ENCODE measurements around the gene SH3BP5L. TPM values are rescaled to one million over a fixed set of nuclear protein-coding genes. Genes with fewer than 3 reads are reported as not detected.

SH3BP5L gene
- 13.9 and 20.0 TPM in 2 replicates for total RNA-seq

DNA sequence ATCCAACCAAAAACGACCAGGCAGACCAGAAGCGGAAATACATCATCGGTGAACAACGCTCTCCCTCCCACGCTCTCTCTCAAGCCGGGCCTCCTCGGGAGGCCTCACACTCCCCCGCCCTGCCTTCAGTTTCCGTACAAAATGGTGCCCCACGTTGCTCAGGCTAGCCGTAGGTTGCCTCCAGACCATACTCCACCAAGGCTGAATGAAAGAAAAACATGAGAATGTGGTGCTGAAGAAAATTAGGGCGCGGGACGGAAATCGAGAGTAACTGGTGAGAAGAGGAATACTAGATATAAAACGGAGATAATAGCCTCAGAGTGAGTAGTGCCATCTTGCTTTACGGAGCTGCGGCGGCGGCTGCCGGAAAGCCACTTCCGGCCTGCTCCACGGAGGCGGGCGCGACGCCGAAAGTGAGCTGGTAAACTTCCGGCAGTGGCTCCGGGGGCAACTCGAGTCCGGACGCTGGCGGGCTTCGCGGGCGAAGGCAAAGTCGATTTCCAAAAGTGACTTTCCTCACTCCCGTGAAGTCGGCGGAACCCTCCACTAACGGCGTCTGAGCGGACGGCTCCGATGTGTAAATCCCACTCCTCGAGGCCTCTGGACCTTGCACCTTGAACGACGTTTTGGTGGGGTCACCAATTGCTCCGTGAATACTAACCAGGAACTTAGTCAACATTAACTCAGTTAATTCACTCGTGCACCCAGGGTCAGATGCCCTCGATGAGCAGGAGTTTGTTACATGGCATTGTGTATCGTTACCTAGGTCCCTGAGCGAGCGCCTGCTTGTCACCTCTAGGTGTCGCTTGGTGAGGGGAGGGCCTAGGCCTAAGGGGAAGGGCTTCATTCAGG lies at the start of gene SH3BP5L:
SH3BP5L (minus strand) TSS at position 7 of the 852 bp plus-strand sequence. CDS start 980 bp downstream, outside the sequence.
- peak; percentile 97 to 98 for DNase-seq (ENCODE audit: low read depth in 2 of 2)

DNA sequence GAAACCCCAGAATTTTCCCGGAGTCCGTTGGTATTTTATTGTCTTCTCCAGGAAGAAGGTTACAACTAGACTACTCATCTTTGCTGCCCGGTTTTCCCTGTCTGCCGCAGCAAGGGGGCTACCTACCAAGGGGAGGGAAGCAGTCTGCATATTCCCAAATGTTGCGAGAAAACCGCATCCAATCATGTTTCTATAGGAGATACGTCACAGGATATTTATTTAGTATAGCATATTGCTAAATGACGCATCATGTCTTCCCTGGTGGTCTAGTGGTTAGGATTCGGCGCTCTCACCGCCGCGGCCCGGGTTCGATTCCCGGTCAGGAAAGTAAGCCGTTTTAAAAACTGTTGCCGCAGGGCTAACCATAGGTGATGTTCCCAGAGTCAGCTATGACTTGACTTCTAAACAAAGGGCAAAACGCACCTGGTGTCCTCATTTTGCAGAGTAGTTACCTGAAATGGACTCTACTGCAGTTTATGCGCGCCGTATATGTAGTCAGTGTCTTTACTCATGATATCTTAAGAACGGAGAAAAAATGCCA lies 48.3 kb upstream of the SH3BP5L start:
- peak; percentile 88 to 93 for DNase-seq (ENCODE audit: low read depth in 2 of 2)

DNA sequence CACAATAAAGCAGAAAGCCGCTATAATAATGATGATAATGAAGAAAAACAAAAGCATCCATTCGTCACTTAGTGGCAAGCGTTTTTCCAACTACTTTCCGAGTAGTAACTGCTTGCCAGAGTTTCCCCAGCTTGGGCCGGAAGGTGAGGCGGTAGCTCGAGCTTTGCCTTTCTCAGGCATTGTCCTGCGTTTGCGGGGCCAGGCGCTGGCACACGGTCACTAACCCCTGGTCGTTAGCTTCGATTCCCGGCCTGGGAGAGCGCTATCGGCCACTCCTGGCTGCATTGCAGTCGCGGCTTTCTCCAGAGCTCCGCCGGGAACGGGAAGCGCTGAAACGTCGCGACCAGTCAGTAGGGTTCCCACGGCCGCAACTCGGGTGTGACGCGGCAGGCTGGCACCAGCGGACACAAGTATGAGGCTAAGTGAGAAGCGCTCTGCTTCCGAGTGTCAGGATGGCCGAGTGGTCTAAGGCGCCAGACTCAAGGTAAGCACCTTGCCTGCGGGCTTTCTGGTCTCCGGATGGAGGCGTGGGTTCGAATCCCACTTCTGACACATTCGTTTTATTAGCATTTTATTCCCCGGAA lies 47.8 kb upstream of the SH3BP5L start:
- peak; percentile 96 to 97 for DNase-seq (ENCODE audit: low read depth in 2 of 2)

DNA sequence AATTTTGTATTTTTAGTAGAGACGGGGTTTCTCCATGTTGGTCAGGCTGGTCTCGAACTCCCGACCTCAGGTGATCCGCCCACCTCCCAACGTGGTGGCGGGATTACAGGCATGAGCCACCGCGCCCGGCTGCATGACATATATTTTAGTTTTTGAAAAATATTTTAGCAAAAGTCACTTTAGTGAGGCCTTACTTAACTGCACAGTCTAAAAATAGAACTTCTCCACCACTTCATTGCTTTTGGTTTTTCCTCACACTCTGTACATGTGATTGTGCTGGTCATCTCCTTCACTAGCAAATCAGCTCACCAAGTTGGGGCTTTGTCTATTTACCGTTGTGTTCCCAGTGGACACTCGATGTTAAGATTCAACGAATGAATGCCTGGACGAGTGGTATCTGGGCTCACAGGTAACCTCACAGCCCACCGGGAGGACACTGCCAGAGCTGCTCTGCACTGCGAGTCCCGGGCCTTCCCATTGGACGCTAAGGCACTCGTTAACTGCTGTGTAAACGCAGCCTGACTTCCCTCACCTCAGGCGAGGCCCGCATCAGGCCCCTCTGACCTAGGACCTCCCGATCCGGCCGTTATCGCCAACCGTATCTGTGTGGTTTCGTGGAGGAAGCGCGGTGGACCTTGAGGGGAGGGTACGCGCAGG lies 47.2 kb upstream of the SH3BP5L start:
- DNase-seq (ENCODE audit: low read depth in 2 of 2) = peak; percentile 68 to 77

DNA sequence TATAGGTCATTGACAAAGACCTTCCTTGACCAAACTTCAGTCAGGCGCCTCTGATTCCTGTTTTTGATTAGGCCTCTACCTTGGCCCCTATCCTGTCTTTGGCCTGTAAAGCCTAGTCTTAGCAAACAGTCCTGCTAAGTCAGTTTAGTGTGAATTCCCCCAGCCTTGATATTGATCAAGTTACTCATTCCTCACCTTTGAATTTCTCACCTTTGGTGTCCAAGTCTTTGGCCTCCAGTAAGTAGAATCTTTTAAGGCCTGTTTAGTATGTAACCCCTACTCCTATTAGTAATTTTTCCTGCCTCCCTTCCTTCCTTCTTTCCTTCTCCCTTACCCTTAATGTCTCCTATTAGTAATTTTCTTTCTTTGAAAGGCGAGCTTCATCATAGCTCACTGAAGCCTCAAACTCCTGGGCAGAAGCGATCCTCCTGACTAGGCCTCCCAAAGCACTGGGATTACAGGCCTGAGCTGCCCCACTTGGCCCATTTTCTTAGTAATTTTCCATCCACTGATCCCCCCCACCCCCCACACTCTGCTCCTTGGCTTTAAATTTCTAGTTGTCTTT lies 46.2 kb upstream of the SH3BP5L start:
- no peak for DNase-seq (ENCODE audit: low read depth in 2 of 2)

DNA sequence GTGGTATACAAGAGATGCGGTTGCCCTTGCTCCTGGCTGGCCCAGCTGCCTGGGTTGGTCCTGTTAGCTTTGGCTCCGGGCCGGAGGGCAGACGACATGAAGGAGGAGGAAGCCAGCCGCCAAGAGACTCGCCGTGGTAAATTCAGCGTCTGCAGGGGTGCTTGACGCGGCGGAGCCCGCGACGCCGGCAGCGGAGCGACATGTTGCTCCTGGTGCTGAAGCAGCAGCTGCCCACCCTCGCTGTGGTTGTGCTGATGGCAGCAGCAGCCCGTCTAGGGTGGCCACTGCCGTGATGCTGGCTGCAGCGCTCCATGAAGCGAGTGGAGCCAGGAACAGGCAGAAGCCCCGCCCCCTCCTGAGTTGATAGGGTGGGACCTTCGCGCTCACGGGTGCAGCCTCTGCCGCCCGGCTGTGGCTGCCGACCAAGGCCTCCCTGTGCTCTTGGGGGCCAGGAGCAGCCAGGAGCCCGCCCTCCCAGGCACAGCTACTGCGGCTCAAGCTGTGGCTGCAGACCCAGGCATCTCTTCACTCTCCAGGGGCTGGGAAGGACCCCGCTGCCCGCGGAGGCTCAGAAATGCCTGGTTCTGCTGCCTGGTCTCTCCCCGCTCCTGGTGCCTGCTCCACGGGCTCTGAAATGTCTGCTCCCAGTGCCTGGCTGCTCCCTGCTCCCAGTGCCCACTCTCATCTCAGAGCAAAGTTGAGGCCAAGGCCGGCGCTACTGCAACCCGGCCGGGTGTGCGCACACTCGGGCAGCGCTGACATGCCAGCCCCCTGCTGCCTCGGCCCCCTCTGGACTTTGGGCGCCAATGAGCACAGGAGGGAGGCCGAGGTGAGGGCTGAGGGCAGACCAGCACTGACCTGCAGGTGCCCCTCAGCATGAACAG lies 37.5 kb upstream of the SH3BP5L start:
- DNase-seq (ENCODE audit: low read depth in 2 of 2) = peak; percentile 64 to 71

DNA sequence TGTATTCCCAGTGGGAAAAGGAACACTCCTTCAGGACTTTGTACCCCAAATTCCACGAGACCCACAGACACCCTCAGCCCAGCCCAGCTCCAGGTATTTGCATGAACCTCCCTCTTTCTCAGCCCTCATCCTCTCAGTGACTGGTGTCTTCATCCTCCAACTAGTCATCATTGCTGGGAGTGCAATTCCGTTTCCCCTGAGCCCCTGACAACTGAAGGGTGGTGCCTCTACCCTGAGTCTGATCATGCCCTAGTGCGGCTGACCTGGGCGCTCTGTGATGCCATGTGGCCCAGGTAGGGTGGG lies 36.9 kb upstream of the SH3BP5L start:
- no peak for DNase-seq (ENCODE audit: low read depth in 2 of 2)

DNA sequence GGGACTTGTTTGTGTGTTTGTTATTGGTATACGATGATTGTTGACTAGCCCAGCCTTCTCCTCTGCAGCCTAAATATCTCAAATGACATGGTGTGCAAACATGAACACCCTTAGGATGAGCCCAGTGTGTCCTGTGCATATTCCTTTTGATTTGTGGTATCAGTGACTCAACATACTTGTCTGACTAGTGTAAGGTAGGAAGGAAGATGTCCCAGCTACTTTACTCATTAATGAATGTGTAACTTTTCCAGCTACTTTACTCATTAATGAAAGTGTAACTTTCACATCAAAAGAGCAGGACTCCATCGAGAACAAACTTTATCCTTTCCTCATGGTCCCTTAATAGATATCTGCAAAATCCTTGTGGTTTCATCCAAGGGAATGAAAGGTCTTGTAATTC lies 35.9 kb upstream of the SH3BP5L start:
- DNase-seq (ENCODE audit: low read depth in 2 of 2) = no peak

DNA sequence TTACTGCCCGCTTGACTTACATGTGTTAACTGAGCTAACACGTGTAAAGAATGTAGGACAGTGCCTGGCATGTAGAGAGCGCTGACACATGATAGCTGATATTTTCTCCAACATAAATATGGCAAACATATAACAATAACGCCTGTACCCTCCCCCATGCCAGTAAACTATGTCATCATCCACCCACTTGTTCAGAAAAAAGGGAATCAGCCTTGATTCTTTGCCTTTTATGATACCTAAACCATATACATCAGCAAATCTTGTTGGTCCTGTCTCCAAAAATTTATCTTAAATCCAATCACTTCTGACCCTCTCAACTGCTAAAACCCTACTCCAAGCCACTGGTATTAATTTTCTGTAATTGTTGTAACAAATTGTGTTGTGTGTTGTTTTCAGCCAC lies 34.3 kb upstream of the SH3BP5L start:
- no peak for DNase-seq (ENCODE audit: low read depth in 2 of 2)

DNA sequence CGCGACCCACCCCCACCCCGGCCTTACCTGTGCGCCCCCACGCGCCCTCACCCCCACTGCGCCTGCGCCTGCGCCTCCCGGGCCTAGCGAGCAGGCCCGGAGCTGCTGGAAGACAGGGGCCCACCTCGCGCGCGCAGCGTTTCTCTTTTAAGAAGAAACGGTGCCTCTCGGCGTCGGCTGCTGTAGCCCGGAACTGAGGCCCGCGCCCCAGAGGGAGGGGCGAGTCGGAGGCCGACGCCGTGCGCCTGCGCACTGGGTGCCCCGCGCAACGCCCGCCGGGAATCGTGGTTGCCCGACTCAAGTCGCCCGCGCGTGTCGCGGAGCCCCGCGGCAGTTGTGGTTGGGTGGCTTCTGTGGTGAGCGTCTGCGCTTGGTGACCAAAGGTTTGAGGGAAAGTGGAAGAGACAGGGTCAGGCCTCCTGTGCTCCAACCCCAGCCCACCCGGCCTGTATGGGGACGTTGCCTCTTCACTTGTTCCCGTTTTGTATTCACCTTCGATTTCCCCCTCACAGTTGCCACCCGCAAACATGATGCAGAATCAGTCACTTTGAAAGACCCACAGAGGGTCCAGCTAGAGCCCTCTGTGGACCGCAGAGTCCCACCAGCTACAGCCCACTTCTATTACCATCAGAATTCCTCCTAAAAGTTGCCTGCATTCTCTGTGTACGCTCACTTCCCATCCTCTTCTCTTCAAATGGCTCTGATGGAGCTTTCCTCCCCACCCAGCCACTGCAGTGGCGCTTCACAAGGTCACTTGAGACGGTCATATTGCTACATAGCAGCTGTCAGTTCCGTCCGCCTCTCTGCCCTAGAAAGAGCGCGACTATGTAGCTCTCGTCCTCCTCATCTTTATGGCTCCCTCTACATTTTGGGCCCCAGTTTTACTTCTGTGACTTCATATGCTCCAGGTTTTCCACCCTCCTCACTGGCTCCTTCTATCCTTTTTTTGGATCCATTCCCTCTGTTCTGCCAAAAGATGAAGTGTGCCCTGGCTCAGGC lies 33.5 kb upstream of the SH3BP5L start, which contains the start of gene ZNF692:
ZNF692 (minus strand) TSS at position 195 of the 999 bp plus-strand sequence. CDS start 776 bp downstream, outside the sequence.
- peak; percentile 98 for DNase-seq (ENCODE audit: low read depth in 2 of 2)

DNA sequence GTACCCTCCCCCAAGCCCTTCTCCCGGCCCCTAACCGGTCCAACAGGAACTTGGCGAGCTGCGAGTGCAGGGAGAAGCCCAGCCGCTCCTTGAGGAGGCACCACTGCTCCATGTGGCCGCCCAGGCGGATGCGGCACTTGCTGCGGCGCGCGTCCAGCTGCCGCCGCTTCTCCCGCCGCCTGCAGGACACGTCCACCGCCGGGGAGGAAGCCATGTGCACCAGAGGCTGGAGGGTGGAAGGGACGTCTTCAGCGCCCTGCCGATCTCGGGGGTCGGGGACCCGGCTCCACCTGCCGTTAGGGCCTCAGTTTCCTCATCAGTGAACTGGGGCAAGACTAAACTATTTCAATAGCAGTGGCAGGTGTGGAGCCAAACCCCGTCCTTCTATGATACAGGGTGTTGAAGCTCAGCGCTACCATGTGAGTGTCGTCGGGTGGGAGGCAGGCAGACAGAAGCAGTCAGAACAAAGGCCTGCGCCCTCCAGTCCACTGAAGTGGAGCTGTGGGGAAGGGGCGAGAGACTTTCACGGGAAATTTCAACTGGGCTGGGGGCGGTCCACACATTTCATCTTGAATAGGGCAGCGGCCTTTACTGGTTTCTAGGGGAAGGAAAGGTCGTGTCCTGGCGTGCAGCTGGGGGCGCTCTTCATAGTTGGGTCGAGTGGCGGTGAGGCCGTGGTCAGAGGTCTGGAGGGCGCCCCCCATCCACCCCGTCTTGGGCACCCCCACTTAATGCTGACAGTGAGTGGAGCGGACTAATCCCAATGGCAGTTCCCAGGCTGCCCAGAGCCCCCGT lies 32.6 kb upstream of the SH3BP5L start:
- peak; percentile 51 to 83 for DNase-seq (ENCODE audit: low read depth in 2 of 2)

DNA sequence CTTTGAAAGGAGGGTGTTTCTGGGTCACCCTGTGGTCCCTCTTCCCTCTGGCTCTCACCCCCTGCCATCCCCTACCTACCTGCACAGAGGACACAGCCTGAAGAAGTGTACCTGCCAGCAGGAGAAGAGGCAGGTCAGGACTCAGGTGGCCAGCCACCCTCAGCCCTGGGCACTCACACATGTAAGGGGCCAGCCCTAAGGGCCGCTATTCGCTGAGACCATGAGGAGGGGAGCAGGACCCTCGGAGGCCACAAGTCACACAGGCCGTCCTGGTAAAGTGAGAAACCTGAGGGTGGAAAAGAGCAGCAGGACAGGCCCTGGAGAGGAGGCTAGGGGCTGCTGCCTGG lies 32.0 kb upstream of the SH3BP5L start:
- no peak for DNase-seq (ENCODE audit: low read depth in 2 of 2)

DNA sequence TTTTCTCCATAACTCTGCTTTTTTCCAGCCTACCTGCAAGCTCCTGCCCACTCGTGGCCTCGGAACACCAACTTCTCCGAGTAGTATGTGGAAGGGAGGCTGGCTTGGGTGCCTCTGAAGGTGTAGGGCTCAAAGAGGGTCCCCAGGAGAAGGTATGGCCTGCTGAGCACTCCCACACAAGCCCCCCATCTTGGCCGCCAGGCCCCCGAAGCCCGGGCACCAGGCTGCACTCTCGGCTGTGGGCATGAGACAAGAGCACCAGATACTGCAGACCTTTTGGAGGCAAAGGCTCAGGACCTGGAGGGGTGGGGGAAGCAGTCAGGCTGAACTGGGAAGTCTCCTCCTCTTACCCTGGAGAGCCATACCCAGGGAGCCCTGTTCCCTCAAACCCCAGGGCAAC lies 31.5 kb upstream of the SH3BP5L start:
- DNase-seq (ENCODE audit: low read depth in 2 of 2) = no peak

DNA sequence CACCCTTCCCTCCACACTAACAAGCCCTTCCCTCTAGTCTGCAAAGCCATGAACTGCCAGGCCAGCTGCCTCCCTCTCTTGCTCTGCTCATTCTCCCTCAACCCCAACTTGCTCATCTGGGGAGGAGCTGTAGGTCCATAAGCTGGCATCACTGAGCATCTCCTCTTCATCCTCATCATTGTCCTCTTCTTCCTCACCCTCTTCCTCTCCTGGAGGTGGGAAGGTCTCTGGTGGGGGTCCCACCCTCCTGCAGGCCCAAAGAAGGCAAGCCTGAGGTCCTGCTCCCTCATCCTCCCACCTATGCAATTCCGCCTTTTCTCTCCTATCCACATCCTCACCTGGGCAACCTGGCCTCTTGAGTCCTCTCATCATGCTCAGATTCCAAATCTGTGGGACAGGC lies 30.5 kb upstream of the SH3BP5L start:
- no peak for DNase-seq (ENCODE audit: low read depth in 2 of 2)

DNA sequence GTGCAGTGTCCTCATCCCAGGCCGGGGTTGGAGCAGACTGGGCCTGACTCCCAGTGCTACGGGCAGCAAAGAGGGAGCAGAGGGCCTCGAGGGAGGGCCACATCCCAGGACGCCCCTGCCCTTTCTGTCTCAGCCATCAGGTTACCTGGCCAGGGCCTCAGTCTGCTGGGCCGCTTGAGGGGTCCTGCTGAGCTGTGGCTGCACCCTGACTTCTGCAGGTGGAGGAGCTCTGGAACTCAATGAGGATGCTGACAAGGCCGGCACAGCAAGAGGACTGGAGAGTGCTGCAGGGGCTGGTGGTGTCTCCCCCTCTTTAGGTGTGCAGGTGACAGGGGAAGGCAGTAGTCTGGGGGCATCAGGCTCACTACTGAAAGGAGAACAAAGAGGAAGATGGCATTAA lies 29.9 kb upstream of the SH3BP5L start:
- DNase-seq (ENCODE audit: low read depth in 2 of 2) = no peak

DNA sequence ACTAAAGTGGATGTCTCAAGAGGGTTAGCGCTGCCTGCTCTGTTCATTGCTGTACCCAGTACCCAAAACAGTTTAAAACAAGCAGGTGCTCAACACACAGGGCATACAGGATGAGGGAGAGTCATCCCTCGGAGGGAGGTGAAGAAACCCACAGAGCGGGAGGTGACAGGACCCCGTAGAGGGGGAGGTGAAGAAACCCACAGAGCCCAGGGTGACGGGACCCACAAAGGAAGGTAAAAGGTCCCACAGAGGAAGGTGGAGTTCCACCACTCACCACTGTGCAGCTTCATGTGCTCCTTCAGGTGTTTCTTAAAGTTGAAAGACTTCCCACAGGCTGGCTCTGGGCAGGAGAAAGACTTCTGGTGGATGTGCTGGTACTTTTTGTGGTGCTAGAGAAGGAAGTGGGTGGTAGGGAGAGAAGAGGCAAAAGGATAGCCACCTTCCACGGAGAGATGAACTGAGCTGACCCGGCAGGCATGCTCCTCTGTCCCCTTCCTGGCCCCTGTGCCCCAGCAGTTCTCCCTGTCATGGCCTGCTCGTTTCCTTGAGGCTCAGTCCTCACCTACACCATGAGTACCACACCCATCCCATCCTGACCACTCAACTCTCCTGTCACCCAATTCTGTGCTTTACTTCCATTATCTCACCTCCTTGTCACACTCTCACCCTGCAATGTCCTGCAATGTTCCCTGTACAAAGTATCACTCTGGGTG lies 28.1 kb upstream of the SH3BP5L start:
- no peak for DNase-seq (ENCODE audit: low read depth in 2 of 2)

DNA sequence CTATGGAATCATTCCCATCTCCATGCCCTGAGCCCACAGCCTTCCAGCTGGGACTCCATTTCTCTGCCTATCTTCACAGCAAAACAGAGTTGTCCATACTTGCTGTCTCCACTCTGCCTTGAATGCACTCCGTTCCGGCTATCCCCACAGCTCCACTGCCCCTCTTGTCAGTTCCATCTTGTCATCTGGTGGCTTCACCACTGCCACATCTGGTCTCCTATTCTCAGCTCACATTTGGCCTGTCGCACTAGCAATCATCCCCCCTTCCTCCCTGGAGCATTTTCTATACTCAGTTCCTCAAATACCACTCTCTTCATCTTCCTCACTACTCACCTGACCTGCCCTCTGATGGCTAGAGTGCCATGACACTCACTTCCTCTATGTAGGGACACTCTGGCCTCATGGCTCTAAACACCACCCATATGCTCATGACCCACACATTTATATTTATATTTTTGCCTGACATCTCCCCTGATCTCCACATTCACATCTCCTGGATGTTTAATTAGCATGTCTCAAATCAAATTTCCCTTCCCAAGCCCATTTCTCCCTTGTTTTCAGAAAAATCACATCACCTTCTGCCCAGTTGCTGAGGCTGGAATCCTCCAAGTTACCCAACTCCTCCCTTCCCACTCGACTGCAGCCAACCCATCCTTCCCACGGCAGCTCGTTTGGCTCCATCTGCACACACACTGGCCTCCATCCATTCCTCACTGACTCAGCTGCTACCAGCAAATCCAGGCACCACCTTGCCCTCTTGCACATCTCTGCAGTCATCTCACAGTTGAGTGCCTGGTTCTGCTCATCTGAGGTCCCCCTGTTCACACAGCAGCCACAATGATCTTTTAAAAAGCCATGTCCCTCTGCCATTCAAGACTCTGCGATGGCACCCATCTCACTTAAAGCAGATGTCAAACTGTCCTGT lies 27.0 kb upstream of the SH3BP5L start:
- no peak for DNase-seq (ENCODE audit: low read depth in 2 of 2)
